Measurements from ENCODE around the gene AHRR.
A peak's percentile ranks its signal among the peaks of the same experiment; 100 is the strongest.
"Not testable (repeated sequence)": the region's sequence is repeated elsewhere in the genome, so short reads cannot be mapped to it uniquely, and the experiment has no call there.

The AHRR gene

DNA sequence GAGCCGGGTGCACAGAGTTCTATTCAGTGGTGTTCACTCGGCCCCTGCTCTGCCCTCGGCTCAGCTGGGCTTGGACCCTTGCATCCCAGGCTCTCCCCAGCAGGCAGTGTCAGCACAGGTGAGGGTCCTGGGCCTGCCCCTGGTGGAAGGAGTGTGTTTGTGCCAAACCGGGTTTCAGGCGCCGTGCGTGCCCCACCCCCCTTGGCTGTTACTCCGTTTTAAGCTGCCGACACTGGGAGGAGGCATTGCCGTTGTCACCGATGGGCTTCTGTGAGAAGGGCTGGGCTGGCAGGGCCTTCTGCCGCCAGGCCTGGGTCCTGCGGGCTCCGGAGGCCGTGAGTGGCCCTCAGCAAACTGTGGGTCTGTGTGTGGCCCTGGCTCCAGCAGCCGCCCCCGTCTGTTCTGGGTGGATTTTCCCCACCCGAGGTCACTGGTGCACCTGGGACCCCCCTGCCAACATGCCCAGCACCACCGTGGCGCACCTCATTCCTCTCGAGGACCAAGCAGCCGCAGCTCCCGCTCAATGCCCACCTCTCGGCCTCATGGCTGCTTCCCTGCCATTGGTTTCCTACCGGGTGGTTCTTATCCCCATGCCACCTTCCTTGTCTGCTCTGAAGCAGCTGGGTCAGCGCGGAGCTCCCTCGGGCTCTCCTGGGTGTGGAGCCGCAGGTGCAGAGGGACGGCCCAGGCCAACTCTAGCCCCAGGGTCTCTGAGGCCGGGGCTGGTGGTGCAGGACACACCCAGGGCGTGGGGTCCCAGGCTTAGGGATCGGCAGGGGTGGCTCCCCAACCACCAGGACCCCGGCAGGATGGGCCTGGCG lies 77.2 kb downstream of the AHRR start:
- no peak for DNase-seq

DNA sequence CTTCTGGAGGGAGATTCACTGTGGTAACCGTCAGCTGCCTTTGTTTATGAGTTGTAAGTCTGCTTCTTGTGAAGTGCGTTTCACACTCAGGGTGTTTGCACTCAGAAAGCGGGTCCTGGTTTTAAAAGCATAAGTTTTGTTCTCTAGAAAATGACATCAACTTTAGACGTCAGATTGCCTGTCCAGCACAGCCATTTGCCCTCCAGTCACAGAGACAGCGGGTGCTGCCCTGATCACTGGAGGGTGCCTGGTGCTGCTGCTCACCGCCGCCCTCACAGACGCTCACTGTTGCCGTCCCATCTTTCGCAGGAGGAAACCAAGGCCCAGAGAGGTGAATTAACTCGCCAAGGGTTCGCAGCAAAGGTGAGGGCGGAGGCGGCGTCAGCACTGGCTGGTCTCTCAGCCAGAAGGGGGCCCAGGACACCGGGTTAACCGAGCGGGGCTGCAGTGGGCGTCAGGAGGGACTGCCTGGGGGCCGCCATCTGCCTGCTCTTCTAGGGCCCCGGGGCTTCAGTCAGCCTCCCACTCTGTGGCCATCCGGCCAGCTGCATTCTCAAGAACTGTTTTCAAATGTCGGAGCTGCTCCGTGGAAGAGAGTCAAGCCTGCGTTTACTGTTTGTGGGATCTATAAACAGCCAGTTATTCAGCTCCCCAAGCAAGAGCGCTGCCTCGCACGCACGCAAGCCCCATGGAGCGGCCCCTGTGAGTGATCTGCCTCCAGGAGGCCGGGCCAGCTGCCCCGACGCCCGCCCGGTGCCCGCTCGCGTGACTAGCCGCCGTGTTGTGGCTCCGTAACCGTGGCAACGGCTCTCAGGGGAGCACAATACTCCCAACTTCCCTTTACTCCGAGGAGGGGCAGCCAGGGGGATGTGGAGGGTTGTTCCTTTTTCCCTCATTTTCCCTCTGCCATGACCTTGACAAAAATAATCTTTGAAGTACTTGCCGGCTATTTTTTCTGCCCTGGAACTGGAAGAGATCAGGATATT lies 78.1 kb downstream of the AHRR start:
- peak; percentile 86 to 89 for DNase-seq

DNA sequence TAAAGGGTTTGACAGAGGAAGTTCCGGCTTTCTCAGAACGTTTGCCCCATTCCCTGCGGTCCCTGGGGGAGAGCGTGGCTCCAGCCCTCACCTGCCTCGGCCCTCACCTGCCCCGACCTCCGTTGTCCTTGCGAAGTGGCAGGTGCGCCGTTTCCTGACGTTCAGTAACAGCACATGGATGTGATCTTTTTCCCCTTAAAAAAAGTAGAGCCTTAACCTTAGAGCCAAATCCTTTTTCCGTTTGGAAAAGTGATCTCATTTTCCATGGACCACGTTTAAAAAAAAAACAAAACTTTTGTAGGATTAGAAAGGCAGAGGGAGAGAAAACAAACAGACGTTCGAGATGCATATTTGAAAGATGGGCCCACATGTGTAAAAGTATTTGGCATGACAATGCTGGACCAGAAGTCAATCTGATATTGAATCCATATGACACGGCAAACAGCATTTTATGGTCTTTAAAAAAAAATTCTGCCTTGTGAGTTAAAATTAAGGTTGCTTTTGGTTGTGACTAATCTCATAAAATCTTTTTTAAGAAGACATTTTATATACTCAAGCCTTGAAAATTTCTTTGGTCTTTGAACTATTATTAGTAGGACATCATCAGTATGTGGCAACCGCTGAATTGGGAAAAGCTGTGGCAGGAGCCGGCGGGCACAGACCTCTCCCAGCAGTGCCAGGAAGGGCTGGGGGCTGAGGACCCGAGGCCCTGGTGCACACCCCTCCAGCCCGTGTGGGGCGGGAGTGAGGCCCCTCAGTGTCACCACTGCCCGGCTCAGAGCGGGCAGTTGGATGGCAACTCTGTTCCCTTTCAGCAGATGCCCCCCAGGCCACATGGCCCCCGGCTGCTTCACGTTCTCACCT lies 79.0 kb downstream of the AHRR start:
- no peak for DNase-seq

DNA sequence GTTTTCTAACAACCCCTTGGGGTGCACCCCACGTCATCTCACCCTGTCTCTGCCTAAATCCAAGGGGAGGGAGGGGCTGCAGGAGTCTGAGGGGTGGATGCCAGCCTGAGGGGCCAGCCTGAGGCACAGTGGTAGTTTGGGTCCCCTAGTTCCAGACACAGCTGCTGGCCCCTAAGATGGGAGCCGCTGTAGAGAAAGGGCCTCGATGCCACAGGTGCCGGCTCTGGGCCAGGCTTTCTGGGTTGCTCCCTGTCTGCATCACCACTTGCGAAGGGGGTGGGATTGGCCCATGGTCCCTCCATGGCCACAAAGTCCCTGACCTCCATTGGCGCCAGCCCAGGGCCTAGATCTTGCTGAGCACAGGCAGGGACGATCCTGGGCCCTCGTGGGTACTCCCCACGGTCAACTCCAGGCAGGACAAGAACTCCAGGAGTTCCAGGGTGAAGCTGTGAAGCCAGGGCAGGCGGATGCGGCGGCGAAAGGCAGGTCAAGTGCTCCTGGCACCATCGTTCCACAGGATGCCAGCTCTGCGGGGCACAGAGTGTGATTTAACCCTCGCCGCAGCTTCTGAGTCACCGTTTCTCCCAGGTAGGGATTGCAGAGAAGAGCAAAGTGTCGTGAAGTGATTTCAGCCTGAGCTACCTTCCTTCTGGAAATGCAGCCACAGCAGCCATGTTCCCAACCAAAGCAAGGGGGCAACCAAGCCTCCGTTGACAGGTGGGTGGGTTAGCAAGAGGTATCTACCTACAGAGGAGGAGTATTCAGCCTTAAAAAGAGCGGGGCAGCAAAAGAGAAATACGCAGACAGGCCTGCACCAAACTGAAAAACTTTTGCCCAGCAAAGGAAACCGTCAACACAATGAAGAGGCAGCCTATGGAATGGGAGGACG lies 79.9 kb downstream of the AHRR start:
- DNase-seq: no peak

DNA sequence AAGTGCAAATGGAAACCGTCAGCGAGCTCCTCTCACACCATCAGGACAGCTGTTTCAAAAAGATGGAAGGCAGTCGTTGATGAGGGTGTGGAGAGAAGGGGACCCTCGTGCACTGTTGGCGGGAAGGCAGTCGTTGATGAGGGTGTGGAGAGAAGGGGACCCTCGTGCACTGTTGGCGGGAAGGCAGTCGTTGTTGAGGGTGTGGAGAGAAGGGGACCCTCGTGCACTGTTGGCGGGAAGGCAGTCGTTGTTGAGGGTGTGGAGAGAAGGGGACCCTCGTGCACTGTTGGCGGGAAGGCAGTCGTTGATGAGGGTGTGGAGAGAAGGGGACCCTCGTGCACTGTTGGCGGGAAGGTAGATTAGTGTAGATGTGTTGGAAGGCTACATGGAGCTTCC lies 80.7 kb downstream of the AHRR start:
- not testable (repeated sequence) for DNase-seq

DNA sequence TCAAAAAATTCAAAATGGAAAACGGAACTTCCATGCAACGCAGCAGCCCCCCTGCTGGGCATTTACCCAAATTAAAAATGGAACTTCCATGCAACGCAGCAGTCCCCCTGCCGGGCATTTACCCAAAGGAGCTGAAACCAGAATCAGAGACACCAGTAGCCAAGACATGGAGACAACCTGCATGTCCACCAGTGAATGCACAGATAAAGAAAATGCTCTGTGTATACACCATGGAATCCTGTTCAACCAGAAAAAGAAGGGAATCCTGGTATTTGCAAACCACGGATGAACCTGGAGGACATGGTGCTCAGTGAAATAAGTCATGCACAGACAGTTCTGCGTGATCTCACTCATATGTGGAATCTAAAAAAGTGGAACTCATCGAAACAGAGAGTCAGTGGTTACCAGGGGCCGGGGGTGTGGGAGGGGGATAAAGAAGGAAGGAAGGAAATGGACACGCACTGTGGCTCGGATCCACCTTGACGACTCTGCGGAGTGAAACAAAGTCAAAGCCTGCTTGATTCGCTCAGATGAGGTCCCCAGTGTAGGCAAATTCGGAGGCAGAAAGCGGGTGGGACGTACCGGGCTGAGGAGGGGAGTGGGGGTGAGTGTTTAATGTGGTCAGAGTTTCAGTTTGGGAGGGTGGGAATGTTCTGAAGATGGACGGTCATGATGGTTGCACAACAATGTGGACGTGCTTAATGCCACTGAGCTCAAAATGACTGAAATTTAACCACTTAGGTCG lies 81.3 kb downstream of the AHRR start:
- peak; percentile 18 to 30 for DNase-seq

DNA sequence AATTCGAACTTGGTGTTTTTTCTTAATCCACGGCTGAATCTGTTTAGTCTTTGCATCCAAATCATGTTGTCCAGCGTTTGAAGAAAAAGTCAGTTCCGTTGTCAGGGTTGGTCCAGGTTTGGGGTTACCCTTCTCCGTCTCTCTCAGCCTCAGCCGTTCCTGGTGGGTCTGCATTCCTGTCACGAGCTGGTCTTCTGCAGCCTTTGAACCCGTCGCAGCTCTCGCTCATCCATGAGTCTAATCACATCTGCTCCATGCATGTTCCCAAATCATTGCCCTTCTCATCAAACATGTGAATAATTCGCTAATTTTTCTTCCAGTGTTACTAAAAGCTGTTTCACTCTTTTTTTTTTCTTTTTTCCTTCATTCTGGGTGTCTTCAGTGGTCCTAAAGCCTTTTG lies 82.5 kb downstream of the AHRR start:
- no peak for DNase-seq

DNA sequence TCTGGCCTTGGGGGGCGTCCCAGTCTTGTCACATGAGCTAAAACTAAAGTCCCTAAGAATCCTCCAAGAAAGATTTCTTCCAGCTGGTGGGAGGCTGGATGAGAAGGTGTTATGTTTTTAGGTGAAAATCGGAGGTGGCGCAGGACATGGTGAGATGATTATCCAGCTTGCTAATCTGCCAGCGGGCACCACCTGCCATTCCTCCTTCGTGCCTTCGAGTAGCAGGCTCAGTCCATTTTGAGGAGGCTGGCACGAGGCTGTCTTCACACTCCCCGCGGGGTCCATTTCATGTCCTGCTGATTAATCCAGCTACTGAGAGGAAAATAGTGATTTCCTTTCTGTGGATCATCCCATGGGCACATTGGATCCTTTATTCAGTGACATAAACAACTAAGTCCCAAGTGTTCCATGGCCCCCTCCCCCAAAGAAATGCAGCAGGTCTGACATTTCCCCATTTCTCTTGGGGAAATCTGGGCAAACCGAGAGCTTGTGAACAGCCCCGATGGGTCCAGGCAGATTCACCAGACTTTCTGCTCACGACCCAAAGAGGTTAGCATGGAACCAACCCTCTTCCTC lies 83.2 kb downstream of the AHRR start:
- DNase-seq: no peak

DNA sequence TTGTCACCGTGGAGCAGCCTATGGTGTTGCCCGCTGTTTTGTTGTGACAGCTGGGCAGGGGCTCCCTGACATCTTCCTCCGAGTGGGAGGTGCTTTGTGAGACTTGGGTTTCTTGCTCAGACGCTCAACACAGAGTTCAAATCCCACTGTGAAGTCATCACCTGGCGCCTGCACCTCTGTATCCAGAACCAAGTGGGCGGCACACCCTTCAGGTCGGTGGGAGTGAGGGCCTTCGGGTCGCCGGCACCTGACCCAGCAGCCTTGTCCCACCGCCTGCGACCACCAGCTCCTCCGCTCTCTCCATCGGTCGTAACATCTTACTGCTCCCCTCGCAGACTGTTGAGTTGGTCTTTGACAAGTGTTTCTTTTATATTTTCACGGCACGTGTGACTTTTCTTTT lies 83.9 kb downstream of the AHRR start:
- no peak for DNase-seq

DNA sequence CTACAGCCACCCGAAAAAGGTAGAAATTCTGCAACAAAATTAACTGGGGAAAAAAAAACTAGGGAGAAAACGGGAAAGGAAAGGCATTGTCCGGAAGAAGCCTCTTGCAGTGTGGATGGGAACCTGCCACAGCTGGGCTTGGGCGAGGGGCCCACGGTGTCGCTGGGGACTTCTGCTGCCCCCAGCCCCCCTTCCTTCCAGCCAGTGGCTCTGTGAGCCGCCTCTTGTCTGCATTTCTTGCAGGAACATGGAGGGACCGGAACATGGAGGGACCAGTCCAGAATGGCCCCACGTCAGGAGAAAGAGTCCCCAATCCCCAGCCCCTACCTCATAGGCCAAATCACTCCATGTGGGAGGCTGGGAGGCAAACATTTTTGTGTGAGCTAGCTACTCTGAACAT lies 84.5 kb downstream of the AHRR start:
- no peak for DNase-seq

DNA sequence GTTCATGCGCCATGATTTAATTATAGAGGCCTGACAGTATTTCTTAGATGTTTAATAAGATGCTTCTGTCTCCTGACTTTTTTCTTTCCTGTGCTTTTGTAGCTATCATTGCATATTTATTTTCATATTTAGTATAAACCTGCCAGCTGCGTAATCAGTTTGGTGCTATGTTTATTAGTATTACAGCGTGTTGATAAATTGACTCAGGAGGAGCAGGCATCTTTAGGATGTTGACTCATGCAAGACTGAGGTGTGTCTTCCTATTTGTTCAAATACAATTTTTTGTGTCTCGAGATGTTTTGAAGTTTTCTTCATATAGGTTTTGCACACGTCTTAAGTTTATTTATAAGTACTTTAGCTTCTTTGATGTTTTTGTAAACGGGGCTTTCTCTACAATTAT lies 85.5 kb downstream of the AHRR start:
- no peak for DNase-seq

DNA sequence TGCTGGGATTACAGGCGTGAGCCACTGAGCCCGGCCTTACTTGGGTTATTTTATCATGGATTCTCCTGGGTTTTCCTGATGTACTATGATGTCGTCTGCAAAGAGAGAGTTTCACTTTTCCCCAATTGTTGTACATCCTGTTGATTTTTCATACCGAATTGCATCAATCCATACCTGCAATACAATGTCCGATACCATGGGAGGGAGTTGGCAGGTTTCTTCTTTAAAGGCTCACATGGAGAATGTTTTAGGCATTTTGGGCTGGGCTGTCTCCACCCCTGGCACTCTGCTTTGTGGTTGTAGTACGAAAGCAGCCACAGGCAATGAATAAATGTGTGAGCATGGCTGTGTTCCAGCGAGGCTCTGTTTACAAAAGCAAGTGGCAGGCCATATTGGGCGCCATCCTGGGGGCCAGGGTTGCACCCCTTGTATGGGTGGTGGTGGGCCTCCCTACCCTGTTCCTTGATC lies 86.3 kb downstream of the AHRR start:
- no peak for DNase-seq

DNA sequence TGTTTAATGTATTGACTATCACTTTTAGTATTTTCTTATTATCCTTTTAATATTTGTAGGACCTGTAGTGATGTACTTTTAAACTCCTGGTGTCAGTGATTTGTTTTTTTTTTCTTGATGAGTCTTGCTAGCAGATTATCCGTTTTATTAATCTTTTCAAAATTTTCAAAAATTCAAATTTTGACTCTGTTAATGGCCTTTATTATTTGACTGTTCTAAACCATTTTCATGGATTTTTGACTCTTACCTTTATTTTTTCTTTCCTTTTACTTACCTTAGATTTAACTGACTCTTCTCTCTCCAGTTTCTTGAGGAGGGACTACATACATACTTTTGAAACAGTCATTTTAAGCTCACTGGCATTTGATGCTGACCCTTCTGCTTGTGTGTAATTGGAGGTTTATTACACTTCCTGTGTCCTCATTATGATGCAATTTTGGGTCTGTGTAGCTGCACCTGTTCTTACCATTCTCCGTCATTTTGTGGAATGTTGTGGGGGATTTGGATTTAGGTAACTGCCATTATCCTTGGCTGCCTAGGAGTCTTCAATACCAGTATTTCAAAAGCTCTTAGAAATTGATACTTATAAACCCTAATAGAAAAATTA lies 89.5 kb downstream of the AHRR start:
- DNase-seq: no peak

DNA sequence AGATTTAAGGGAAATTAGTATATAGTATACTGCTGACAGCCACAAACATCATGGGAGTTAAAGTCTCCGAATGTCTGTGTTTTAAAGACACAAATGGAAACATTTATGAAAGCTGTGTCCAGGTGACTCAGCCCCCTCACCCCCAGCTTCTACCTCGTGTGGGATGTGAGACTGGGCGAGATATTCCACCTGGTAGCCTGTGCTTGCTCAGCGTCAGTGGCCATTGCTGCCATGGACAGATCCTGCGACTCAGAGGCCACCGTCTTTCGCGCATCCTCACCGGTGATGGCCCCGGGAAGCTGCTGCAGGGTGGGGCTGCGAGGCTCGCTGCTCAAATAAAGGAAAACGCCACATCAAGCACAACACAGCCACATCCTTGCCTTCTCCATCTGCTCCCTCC lies 90.2 kb downstream of the AHRR start:
- DNase-seq: no peak

DNA sequence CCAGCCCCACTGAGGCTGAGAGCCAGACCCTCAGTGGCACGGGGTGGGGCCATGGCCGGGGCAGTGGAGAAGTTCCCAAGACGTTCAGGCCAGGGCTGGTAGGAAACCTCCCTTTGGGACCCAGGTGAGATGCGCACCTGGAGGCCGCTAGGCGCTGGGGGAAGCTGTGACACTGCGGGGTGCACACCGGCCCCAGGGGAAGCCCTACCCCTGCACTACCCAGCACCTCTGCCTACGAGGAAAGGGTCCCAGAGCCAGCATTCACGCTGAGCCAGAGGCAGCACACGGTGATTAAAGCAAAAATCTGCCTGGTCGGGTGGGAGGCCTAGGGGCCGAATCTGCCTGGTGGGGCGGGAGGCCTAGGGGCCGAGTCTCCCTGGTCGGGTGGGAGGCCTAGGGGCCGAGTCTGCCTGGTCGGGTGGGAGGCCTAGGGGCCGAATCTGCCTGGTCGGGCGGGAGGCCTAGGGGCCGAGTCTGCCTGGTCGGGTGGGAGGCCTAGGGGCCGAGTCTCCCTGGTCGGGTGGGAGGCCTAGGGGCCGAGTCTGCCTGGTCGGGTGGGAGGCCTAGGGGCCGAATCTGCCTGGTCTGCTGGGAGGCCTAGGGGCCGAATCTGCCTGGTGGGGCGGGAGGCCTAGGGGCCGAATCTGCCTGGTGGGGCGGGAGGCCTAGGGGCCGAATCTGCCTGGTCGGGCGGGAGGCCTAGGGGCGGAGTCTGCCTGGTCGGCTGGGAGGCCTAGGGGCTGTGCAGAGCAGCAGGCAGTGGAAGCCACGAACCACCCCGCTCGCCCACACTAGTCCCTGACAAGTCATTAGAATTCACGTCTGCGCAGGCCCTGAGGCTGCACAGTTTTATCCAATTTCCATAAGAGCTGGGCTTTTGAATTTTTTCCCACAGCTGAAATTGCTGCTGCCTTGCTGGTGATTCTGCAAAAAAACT lies 93.7 kb downstream of the AHRR start:
- DNase-seq: peak; percentile 65 to 75

DNA sequence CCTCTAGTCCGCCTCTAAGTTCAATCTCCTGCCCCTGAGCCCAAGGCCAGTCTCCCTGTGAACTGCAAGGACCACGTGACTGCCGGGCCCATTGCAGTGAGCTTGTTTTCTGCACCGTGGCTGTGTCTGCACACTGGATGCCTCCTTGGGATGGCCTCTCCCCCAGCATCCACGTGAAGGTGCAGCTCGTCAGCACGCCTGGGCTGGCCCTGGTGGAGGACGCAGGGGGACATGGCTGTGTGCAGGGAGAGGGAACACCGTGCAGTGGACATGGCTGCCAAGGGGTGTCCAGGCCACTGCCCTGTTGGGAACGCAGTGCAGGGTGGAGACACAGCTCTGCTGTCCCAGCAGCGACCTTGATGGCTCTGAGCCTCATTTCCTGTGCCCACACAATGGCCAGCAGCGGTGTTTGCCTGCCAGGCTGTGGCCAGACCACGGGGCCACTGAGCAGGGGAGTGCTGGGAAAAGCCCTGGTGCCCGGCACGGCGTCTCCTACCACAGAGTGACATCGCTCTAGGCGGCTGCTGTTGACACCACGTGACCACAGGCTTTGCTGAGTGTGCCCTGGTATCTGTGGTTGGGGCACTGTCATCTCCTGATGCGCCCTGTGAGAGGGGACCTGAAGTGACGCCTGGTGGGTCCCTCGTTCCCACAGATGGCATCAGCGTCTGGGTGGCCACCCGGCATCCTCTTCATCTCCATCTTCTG lies 94.6 kb downstream of the AHRR start:
- DNase-seq: no peak

DNA sequence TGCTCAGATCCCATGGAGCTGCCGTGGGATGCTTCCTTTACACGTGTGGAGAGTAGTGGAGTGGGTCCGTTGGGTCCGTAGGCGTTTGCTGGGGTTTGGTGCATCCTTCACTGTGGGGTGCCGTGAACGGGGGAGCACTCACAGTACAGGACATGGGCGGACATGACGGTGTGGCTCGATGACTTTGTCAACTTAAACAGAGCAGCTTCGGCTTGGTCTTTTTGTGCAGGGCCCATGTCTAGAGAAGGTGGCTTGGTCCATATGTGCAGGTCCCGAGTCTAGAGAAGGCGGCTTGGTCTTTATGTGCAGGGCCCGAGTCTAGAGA lies 95.1 kb downstream of the AHRR start:
- DNase-seq: no peak
